HFFc6 (cell line): ENCODE data around the gene GEMIN7. TPM values are rescaled to one million over a fixed set of nuclear protein-coding genes. Genes with fewer than 3 reads are reported as not detected.

Experiments used
- DNase-seq: peaks from one replicate; pipeline ENCODE4 v3.0.0-alpha.2; 2018
- H3K27ac Mint-ChIP-seq: 2 replicates; pipeline ENCODE4 v1.8.0; 2020; ENCODE audit warnings: mild to moderate bottlenecking, mixed read lengths
- H3K27me3 Mint-ChIP-seq: 2 replicates; pipeline ENCODE4 v1.8.0; 2021; ENCODE audit warnings: mild to moderate bottlenecking, moderate library complexity, mixed read lengths; ENCODE audit not compliant: insufficient read depth
- H3K36me3 Mint-ChIP-seq: 2 replicates; pipeline ENCODE4 v1.8.0; 2021; ENCODE audit warnings: low read depth, mixed read lengths
- H3K4me1 Mint-ChIP-seq: 2 replicates; pipeline ENCODE4 v1.8.0; 2020; ENCODE audit warnings: low read depth, mixed read lengths
- H3K4me3 Mint-ChIP-seq: 2 replicates; pipeline ENCODE4 v1.8.0; 2020; ENCODE audit warnings: mild to moderate bottlenecking, moderate library complexity, mixed read lengths
- H3K9me3 Mint-ChIP-seq: 2 replicates; pipeline ENCODE4 v1.8.0; 2020; ENCODE audit warnings: mild to moderate bottlenecking, mixed read lengths
- total RNA-seq, 6 experiments: library from RNA; stranded (reverse); fragmentation: NEBNext Ultra II Directional; extraction: Animal tissue kit (Norgen Biotek cat#: 25700); gene quantifications; 2 replicates in 1 of 6; 3 replicates in 5 of 6; pipeline ENCODE4 v1.2.3, GENCODE V29; 2021
- TF ChIP-seq, protein P1 (sequence below): fragments of 200-600 bp; sonication (generic); IDR thresholded peaks from 2 replicates; pipeline ENCODE4 v1.5.0; 2021; ENCODE audit warnings: antibody characterized with exemption, mild to moderate bottlenecking

Gene GEMIN7
- total RNA-seq, 6 experiments from 2014 or later: 34.3 to 43.4 (median 39.0) TPM

DNA sequence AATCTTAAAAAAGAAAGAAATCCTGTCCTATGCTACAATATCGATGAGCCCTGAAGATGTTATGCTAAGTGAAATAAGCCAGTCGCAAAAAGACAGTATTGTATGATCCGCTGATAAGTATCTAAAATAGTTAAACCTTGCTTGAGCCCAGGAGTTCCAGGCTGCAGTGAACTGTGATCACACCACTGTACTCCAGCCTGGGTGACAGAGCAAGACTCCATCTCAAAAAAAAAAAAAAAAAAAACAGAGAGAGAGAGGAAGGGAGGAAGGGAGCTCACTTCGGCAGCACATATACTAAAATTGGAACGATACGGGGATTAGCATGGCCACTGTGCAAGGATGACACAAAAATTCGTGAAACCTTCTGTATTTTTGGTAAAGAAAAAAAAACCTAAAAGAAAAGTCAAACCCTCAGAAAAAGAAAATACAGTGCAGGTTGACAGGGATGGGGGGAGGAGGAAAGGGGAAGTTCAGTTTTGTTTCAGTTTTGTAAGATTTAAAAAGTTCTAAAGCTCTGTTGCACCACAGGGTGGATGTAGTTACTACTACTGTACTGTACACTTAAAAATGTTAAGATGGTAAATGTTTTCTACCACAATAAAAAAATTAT is 31.8 kb upstream of the GEMIN7 start:
- H3K36me3 Mint-ChIP-seq: peaks cover 9% of the 10 kb centered on the region
- TF ChIP-seq, protein P1, sequence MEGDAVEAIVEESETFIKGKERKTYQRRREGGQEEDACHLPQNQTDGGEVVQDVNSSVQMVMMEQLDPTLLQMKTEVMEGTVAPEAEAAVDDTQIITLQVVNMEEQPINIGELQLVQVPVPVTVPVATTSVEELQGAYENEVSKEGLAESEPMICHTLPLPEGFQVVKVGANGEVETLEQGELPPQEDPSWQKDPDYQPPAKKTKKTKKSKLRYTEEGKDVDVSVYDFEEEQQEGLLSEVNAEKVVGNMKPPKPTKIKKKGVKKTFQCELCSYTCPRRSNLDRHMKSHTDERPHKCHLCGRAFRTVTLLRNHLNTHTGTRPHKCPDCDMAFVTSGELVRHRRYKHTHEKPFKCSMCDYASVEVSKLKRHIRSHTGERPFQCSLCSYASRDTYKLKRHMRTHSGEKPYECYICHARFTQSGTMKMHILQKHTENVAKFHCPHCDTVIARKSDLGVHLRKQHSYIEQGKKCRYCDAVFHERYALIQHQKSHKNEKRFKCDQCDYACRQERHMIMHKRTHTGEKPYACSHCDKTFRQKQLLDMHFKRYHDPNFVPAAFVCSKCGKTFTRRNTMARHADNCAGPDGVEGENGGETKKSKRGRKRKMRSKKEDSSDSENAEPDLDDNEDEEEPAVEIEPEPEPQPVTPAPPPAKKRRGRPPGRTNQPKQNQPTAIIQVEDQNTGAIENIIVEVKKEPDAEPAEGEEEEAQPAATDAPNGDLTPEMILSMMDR: no peak
- H3K4me3 Mint-ChIP-seq: no peak overlapping the region
- H3K27me3 Mint-ChIP-seq: no peaks in the 10 kb centered on the region
- H3K9me3 Mint-ChIP-seq: no peaks in the 10 kb centered on the region
- DNase-seq: no peak
- H3K27ac Mint-ChIP-seq: peak overlapping the region; percentile 52; the same call in 1 of the 2 replicates
- peaks cover 24% of the 10 kb centered on the region for H3K4me1 Mint-ChIP-seq

DNA sequence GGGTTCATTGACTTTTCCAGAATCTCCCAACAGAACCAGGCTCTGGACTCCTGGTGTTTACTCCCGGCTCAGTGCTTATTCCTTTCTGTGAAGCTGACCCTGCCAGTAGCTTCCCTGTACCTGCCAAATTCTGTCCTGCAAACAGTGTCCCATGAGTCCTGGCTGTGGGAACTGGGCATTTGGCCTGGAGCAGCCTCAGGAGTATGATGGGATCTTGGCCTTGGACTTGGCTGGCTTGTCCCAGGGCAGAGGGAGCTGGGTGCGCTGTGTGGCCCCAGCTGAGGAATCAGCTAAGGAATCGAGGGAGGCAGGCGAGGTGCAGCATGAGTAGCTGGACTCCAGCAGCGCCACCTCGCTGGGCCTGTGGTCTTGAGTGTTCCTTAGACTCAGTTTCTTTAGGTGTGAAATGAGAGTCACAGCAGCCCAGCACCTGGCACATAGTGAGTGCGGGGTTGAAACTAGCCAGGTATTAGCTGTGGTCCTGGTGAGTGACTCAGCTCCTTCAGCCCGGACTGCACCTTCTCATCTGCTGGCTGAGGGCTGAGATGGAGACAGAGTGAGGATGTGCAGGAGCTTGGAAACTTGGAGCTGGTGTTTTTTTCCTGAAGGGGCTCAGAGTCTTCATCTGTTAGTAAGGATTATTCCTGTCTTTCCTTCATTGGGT is 29.9 kb upstream of the GEMIN7 start:
- Mint-ChIP-seq H3K27me3 (no peaks in the 10 kb centered on the region), H3K27ac (peak overlapping the region; percentile 29), H3K9me3 (no peaks in the 10 kb centered on the region), H3K4me3 (no peak overlapping the region), H3K4me1 (peaks cover 24% of the 10 kb centered on the region), H3K36me3 (peaks cover 9% of the 10 kb centered on the region)
- no peak for DNase-seq
- TF ChIP-seq, protein P1: no peak

DNA sequence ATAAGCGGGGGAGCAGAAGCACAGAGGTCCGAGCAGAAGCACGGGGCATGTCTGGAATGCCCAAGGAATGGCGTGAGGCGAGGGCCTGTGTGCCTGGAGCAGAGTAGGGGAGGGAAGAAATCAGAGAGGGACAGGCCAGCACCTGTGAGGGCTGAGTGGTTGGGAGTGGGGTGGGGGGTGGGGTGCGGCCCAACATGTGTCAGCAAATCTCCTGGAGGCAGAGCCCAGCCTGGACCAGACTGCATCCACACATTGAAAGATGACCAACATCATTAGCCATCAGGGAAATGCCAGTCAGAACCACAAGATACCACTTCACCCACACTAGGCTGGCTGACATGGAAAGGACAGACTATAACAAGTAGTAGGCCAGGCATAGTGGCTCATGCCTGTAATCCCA is 29.0 kb upstream of the GEMIN7 start:
- Mint-ChIP-seq H3K4me1 (peaks cover 24% of the 10 kb centered on the region), H3K9me3 (no peaks in the 10 kb centered on the region), H3K27ac (peak overlapping the region; percentile 25), H3K36me3 (peaks cover 9% of the 10 kb centered on the region), H3K4me3 (no peak overlapping the region), H3K27me3 (no peaks in the 10 kb centered on the region; the same call in 1 of the 2 replicates)
- TF ChIP-seq, protein P1: no peak
- no peak for DNase-seq

DNA sequence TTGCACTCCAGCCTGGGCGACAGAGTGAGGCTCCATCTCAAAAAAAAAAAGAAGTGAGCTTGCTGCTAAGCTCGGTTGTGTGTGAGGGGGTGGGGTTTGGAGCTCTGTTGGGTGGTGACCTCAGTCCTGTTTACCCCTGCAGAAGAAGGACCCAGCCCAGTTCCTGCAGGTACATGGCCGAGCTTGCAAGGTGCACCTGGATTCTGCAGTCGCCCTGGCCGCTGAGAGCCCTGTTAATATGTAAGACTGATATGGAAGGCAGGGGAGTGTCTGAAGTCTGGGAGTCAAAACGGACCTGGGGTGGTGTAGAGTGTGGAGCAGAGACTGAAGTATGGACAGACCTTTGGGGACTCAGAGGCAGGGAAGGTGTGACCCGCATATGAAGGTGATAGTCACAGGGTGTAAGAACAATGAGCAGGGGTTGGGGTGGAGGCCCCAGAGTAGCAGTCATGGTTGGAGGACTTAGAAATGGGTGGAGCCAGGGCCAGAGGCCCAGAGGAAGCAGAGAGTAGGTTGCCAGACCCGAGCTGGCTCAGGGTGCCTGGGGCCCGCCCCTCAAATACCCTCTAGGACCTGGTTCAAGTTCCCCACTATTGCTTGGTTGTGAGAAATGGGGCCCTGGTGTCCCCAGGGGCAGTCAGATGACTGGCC is 27.0 kb upstream of the GEMIN7 start:
- H3K4me1 Mint-ChIP-seq: peaks cover 23% of the 10 kb centered on the region
- no peak overlapping the region for H3K27ac Mint-ChIP-seq
- H3K9me3 Mint-ChIP-seq: no peaks in the 10 kb centered on the region
- no peaks in the 10 kb centered on the region; the same call in 1 of the 2 replicates for H3K36me3 Mint-ChIP-seq
- H3K27me3 Mint-ChIP-seq: no peaks in the 10 kb centered on the region; the same call in 1 of the 2 replicates
- TF ChIP-seq, protein P1: no peak
- H3K4me3 Mint-ChIP-seq: no peak overlapping the region
- no peak for DNase-seq

DNA sequence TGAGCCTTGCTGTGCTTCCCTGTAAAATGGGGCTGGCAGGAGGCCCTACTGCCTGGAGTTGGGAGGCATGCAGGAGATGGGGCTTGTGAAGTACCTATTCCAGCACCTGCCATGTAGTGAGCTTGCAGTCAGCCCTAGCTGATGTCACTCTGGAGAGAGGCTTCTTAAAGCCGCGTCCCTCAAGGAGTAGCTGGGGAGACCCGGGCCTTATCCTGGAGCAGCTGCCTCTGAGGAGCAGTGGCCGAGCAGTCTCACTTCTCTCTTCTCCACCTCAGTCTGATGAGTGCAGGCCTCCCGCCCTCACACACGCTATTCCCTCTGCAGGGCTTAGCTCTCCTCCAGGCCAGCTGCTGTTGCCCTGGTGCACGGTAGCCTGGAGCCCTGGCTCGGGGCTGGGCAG is 22.2 kb upstream of the GEMIN7 start:
- no peak overlapping the region for H3K4me3 Mint-ChIP-seq
- TF ChIP-seq, protein P1: no peak
- peaks cover 21% of the 10 kb centered on the region for H3K4me1 Mint-ChIP-seq

More for the DNA sequence above, 22.2 kb upstream of the GEMIN7 start:
- no peaks in the 10 kb centered on the region; the same call in none of the 2 replicates for H3K27me3 Mint-ChIP-seq
- H3K36me3 Mint-ChIP-seq: peaks cover 32% of the 10 kb centered on the region
- H3K9me3 Mint-ChIP-seq: no peaks in the 10 kb centered on the region
- no peak for DNase-seq
- no peak overlapping the region for H3K27ac Mint-ChIP-seq
